ENCODE results near the gene ZNF699.

ZNF699 gene

DNA sequence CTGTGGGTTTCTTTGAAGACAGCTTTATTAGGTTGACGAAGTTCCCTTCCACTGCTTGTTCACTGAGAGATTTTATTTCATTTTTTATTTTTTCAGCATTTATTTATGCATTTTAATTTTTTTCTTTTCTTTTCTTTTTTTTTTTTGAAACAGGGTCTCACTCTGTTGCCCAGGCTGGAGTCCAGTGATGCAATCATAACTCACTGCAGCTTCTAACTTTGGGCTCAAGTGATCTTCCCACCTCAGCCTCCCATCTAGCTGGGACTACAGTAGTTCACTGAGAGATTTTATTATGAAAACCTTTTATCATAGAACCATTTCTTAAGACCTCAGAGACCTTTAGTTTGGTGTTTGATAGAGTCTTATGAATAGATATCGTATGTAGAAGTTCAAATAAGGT is 42.9 kb upstream of the ZNF699 start:
- Histone ChIP-seq H3K79me2 (ENCODE audit: control insufficient read depth, low read length) (no peaks in the 10 kb centered on the region), H3K9me2 (replicated peaks; ENCODE audit: control insufficient read depth, low read length) (no peaks in the 10 kb centered on the region), H3F3A (ENCODE audit: control insufficient read depth, insufficient read depth) (no peaks in the 10 kb centered on the region), H3K4me3 (ENCODE audit: low read length) (no peak overlapping the region), H3K4me1 (ENCODE audit: control insufficient read depth, low read length) (no peaks in the 10 kb centered on the region), H3K36me3 (ENCODE audit: control insufficient read depth, low read length) (no peaks in the 10 kb centered on the region), H4K20me1 (ENCODE audit: control insufficient read depth, insufficient read depth, low read depth, low read length) (no peaks in the 10 kb centered on the region), H3K27ac (ENCODE audit: low read depth, low read length) (no peak overlapping the region), H3K4me2 (ENCODE audit: low read length) (no peak overlapping the region), H3K9me3 (ENCODE audit: control insufficient read depth, insufficient read depth, low read length) (no peaks in the 10 kb centered on the region), H3K27me3 (ENCODE audit: control insufficient read depth, low read length) (no peaks in the 10 kb centered on the region)
- TF ChIP-seq EZH2phosphoT487 (IDR thresholded peaks at IDR 0.05; ENCODE audit: borderline replicate concordance, low read length) = no peak

DNA sequence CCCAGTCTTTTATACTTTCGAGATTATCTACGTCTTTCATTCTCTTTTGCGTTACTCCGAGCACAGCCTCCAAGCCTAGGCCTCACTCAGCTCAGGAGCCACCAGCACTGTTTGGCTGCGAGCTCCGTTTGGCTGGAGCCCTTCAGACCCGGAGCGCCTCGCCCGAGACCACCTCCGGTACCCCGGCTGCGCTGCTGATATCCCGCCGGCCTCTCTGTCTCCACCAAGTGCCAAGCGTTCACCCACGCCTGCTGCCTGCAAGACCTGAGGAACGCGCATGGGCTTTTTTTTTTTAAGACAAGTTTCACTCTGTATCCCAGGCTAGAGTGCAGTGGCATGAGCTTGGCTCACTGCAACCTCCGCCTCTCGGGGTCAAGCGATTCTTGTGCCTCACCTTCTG is 39.0 kb upstream of the ZNF699 start:
- H3K9me3 ChIP-seq (ENCODE audit: control insufficient read depth, insufficient read depth, low read length) = peaks cover 7% of the 10 kb centered on the region; the same call in 1 of the 2 replicates
- H3K4me1 ChIP-seq (ENCODE audit: control insufficient read depth, low read length) = no peaks in the 10 kb centered on the region
- TF ChIP-seq EZH2phosphoT487 (IDR thresholded peaks at IDR 0.05; ENCODE audit: borderline replicate concordance, low read length) = no peak
- TF ChIP-seq, protein P1, sequence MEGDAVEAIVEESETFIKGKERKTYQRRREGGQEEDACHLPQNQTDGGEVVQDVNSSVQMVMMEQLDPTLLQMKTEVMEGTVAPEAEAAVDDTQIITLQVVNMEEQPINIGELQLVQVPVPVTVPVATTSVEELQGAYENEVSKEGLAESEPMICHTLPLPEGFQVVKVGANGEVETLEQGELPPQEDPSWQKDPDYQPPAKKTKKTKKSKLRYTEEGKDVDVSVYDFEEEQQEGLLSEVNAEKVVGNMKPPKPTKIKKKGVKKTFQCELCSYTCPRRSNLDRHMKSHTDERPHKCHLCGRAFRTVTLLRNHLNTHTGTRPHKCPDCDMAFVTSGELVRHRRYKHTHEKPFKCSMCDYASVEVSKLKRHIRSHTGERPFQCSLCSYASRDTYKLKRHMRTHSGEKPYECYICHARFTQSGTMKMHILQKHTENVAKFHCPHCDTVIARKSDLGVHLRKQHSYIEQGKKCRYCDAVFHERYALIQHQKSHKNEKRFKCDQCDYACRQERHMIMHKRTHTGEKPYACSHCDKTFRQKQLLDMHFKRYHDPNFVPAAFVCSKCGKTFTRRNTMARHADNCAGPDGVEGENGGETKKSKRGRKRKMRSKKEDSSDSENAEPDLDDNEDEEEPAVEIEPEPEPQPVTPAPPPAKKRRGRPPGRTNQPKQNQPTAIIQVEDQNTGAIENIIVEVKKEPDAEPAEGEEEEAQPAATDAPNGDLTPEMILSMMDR (IDR thresholded peaks at IDR 0.05; ENCODE audit: low read depth, low read length, poor library complexity, severe bottlenecking) = no peak
- H3K27me3 ChIP-seq (ENCODE audit: control insufficient read depth, low read length) = no peaks in the 10 kb centered on the region
- no peak overlapping the region for H3K4me2 ChIP-seq (ENCODE audit: low read length)
- no peaks in the 10 kb centered on the region for H4K20me1 ChIP-seq (ENCODE audit: control insufficient read depth, insufficient read depth, low read depth, low read length)
- no peaks in the 10 kb centered on the region for H3F3A ChIP-seq (ENCODE audit: control insufficient read depth, insufficient read depth)
- no peaks in the 10 kb centered on the region for H3K79me2 ChIP-seq (ENCODE audit: control insufficient read depth, low read length)
- H3K4me3 ChIP-seq (ENCODE audit: low read length) = no peak overlapping the region
- no peaks in the 10 kb centered on the region for H3K9me2 ChIP-seq (replicated peaks; ENCODE audit: control insufficient read depth, low read length)
- no peak overlapping the region for H3K27ac ChIP-seq (ENCODE audit: low read depth, low read length)
- H3K36me3 ChIP-seq (ENCODE audit: control insufficient read depth, low read length) = no peaks in the 10 kb centered on the region

DNA sequence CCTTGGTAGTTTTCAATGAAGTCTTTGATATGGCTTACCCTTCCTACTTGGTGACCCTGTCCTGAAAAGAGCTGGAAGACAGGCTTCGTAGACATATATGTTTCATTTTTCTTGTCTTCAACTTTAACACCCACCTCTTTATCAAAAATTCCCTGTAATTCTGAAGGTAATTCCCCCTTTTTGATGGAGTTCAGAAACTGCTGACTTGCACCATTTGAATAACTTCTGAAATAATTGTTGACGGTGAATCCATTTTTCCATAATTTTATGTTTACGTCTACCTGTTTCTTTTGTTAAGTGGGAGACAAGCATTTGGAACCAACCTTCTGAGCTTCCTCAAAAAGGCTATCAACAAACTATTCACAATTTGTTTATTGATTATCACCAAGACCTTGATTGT is 38.6 kb upstream of the ZNF699 start:
- H3F3A ChIP-seq (ENCODE audit: control insufficient read depth, insufficient read depth) = no peaks in the 10 kb centered on the region
- no peaks in the 10 kb centered on the region for H3K9me2 ChIP-seq (replicated peaks; ENCODE audit: control insufficient read depth, low read length)
- H3K4me3 ChIP-seq (ENCODE audit: low read length) = no peak overlapping the region
- H3K36me3 ChIP-seq (ENCODE audit: control insufficient read depth, low read length) = no peaks in the 10 kb centered on the region
- peaks cover 10% of the 10 kb centered on the region; the same call in 1 of the 2 replicates for H3K9me3 ChIP-seq (ENCODE audit: control insufficient read depth, insufficient read depth, low read length)
- no peaks in the 10 kb centered on the region for H3K27me3 ChIP-seq (ENCODE audit: control insufficient read depth, low read length)
- H3K79me2 ChIP-seq (ENCODE audit: control insufficient read depth, low read length) = no peaks in the 10 kb centered on the region
- no peaks in the 10 kb centered on the region for H4K20me1 ChIP-seq (ENCODE audit: control insufficient read depth, insufficient read depth, low read depth, low read length)
- no peak overlapping the region for H3K27ac ChIP-seq (ENCODE audit: low read depth, low read length)
- H3K4me2 ChIP-seq (ENCODE audit: low read length) = no peak overlapping the region
- H3K4me1 ChIP-seq (ENCODE audit: control insufficient read depth, low read length) = no peaks in the 10 kb centered on the region
- no peak for TF ChIP-seq EZH2phosphoT487 (IDR thresholded peaks at IDR 0.05; ENCODE audit: borderline replicate concordance, low read length)
- TF ChIP-seq, protein P1 (IDR thresholded peaks at IDR 0.05; ENCODE audit: low read depth, low read length, poor library complexity, severe bottlenecking) = no peak

DNA sequence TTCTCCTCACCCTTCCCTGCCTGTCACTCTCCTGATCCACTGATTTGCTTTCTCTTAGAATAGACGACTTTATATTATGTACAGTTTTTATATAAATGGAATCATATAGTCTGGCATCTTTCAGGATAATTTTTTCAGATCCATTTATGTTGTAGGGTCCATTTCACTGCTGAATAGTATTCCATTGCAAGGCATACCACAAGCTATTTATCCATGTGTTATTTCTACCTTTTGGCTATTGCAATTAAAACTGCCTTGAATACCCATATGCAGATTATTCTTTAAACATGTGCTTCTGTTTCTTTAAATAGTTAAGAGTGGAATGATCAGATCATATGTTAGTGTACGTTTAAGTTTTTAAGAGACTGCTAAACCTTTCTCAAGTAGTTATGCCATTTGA is 35.4 kb upstream of the ZNF699 start:
- Histone ChIP-seq H3K27ac (ENCODE audit: low read depth, low read length) (no peak overlapping the region), H3F3A (ENCODE audit: control insufficient read depth, insufficient read depth) (no peaks in the 10 kb centered on the region), H3K79me2 (ENCODE audit: control insufficient read depth, low read length) (no peaks in the 10 kb centered on the region), H3K9me2 (replicated peaks; ENCODE audit: control insufficient read depth, low read length) (no peaks in the 10 kb centered on the region), H3K4me1 (ENCODE audit: control insufficient read depth, low read length) (no peaks in the 10 kb centered on the region), H4K20me1 (ENCODE audit: control insufficient read depth, insufficient read depth, low read depth, low read length) (no peaks in the 10 kb centered on the region), H3K9me3 (ENCODE audit: control insufficient read depth, insufficient read depth, low read length) (peaks cover 36% of the 10 kb centered on the region), H3K36me3 (ENCODE audit: control insufficient read depth, low read length) (peaks cover 9% of the 10 kb centered on the region; the same call in 1 of the 2 replicates), H3K27me3 (ENCODE audit: control insufficient read depth, low read length) (no peaks in the 10 kb centered on the region), H3K4me2 (ENCODE audit: low read length) (no peak overlapping the region), H3K4me3 (ENCODE audit: low read length) (no peak overlapping the region)
- TF ChIP-seq EZH2phosphoT487 (IDR thresholded peaks at IDR 0.05; ENCODE audit: borderline replicate concordance, low read length) = no peak
